Muscle of back (tissue), 11 donors: Measurements from ENCODE around the gene CCDC195. TPM values are rescaled to one million over a fixed set of nuclear protein-coding genes. Genes with fewer than 3 reads are reported as not detected.
"Not testable (repeated sequence)": the region's sequence is repeated elsewhere in the genome, so short reads cannot be mapped to it uniquely, and the experiment has no call there.

Source experiments
- DNase-seq, 3 donors: peaks; one replicate each; pipeline versions ENCODE4 v3.0.0 to v3.0.0-alpha.2; 2013
- polyA plus RNA-seq, 10 donors: library from polyadenylated mRNA; unstranded; fragments of 120-200 nt; gene quantifications; one replicate each; pipeline ENCODE4 v1.2.1, GENCODE V29; 2013; ENCODE audit not compliant: insufficient read length in 10 of 10

Gene CCDC195
- polyA plus RNA-seq, 10 donors, result 0.59 TPM; not detected in 9

GRCh38 chr2:224691563-224691962 lies 24.6 kb downstream of the CCDC195 start:
- DNase-seq, result no peak

- DNase-seq, result no peak
Observed at GRCh38 chr2:224690868-224691267, 25.3 kb downstream of the CCDC195 start.

GRCh38 chr2:224689539-224689938 lies 26.6 kb downstream of the CCDC195 start:
- DNase-seq, result no peak

- DNase-seq, result no peak
Observed at GRCh38 chr2:224688997-224689396, 27.2 kb downstream of the CCDC195 start.

- no peak for DNase-seq
Observed at GRCh38 chr2:224687156-224687555, 29.0 kb downstream of the CCDC195 start.

- no peak for DNase-seq
Observed at GRCh38 chr2:224685121-224685520, 31.0 kb downstream of the CCDC195 start.

- peak in 2 of 3 donors; percentile 15 to 48 for DNase-seq
Observed at GRCh38 chr2:224682134-224682533, 34.0 kb downstream of the CCDC195 start.

GRCh38 chr2:224671731-224672130 lies 44.4 kb downstream of the CCDC195 start:
- no peak for DNase-seq

- no peak for DNase-seq
Observed at GRCh38 chr2:224670203-224670602, 46.0 kb downstream of the CCDC195 start.

GRCh38 chr2:224669449-224669848 lies 46.7 kb downstream of the CCDC195 start:
- no peak for DNase-seq

GRCh38 chr2:224668123-224668909 lies 47.8 kb downstream of the CCDC195 start:
- no peak for DNase-seq

- DNase-seq, result no peak
Observed at GRCh38 chr2:224666951-224667553, 49.1 kb downstream of the CCDC195 start.

GRCh38 chr2:224663322-224663721 lies 52.8 kb downstream of the CCDC195 start:
- not testable (repeated sequence) for DNase-seq

- DNase-seq, result not testable (repeated sequence)
Observed at GRCh38 chr2:224661708-224662107, 54.5 kb downstream of the CCDC195 start.

- no peak for DNase-seq
Observed at GRCh38 chr2:224659714-224660113, 56.5 kb downstream of the CCDC195 start.

GRCh38 chr2:224658780-224659405 lies 57.3 kb downstream of the CCDC195 start:
- no peak for DNase-seq

GRCh38 chr2:224657349-224657748 lies 58.8 kb downstream of the CCDC195 start:
- DNase-seq, result no peak

- no peak for DNase-seq
Observed at GRCh38 chr2:224655006-224655537, 61.1 kb downstream of the CCDC195 start.
